ENCODE measurements around the gene NAGA.
"Not testable (repeated sequence)": the region's sequence is repeated elsewhere in the genome, so short reads cannot be mapped to it uniquely, and the experiment has no call there.

The NAGA gene

DNA sequence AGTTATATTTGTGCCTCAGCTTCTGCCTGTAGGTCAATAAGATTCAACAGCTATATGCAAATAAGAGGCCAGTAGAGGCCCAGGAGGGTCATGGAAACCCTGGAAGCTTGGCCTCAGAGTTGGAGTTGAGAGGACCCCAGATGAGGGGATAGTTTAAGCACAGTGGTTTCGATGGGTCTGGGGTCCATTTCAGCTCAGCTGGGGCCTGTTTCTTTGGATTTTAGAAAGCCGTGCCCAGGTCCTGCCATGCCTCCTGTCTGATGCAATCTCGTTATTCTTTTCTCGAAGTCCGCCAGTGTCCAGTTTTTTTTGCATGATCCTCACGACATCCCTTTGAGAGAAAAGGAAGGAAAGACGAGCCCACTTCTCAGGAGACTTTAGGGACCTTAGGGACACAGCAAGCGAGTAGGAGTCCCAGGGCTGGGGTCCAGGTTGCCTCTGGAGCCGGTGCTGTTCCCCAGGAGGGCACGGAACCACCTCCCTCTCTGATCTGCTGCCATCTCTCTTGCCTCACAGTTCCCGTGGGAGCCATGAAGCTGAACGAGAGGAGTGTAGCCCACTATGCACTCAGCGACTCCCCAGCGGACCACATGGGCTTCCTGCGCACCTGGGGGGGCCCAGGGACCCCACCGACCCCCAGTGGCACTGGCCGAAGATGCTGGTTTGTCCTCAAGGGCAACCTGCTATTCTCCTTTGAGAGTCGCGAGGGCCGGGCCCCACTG, 6.3 kb upstream of the NAGA start:
- DNase-seq (ENCODE audit: low read depth in 2 of 2, low spot score in 1 of 2) = no peak

- no peak for DNase-seq (ENCODE audit: low read depth in 2 of 2, low spot score in 1 of 2)
Measured at GRCh38 chr22:42074846-42075676, 4.4 kb upstream of the NAGA start.

DNA sequence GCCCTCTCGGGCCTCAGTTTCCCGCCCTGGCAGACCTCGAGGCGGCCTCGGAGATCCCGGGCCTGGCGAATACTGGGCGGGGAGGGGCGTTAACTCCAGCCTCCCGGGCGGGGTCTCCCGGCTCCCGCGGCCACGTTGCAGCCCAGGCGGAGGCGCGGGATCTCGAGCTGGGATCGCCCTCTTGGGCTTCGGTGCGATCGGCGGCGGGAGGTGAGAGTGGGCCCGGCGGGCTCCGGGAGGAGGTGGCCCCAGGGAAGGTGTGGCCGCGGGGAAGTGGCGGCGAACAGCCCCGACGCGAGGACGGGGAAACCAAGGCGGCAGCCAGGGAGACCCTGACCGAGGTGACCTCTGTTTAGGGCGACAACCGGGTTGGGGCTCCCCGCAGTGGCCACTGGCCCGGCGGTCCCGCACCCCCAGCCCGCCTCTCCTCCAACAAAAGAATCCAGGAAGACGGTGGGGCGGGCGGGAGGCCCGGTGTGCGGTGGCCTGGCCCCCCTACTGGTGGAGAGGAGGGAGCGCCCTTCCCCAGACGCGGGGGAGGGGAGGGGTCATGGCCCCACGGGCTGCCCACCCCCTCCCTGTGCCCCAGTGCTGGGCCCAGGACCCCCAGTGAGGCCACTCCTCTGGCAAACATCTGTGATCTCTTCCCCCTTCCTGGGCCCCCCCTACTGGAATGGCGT, 3.7 kb upstream of the NAGA start, which contains the start of gene PHETA2:
Gene PHETA2 (plus strand): TSS at position 117 of the 680 bp plus-strand sequence. CDS start 3,046 bp downstream, outside the sequence.
- peak in 1 of 2 donors; percentile 23 for DNase-seq (ENCODE audit: low read depth in 2 of 2, low spot score in 1 of 2)

DNA sequence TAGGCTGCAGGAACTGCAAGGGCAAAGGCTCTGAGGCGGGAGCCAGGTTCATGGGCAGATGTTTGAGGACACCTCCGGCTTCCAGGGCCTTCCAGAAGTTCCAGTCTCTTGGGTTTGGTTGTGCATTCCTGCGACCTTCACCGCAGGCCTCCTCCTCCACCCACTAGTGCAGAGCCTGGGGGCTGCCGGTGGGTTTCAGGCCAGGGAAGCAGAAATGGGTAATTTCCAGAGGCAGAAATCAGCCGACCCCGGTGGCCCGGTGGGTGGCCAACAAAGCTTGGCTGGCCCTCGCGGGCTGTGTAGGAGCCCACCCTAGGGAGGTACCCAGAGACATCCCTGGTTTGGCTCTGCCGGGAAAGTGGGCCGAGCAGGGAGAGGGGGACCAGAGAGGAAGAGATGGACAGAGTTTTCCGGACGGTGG, 3.0 kb upstream of the NAGA start:
- no peak for DNase-seq (ENCODE audit: low read depth in 2 of 2, low spot score in 1 of 2)

GRCh38 chr22:42072606-42073330, 2.2 kb upstream of the NAGA start:
- no peak for DNase-seq (ENCODE audit: low read depth in 2 of 2, low spot score in 1 of 2)

- not testable (repeated sequence) for DNase-seq (ENCODE audit: low read depth in 2 of 2, low spot score in 1 of 2)
Measured at GRCh38 chr22:42071508-42071907, 896 bp upstream of the NAGA start.

DNA sequence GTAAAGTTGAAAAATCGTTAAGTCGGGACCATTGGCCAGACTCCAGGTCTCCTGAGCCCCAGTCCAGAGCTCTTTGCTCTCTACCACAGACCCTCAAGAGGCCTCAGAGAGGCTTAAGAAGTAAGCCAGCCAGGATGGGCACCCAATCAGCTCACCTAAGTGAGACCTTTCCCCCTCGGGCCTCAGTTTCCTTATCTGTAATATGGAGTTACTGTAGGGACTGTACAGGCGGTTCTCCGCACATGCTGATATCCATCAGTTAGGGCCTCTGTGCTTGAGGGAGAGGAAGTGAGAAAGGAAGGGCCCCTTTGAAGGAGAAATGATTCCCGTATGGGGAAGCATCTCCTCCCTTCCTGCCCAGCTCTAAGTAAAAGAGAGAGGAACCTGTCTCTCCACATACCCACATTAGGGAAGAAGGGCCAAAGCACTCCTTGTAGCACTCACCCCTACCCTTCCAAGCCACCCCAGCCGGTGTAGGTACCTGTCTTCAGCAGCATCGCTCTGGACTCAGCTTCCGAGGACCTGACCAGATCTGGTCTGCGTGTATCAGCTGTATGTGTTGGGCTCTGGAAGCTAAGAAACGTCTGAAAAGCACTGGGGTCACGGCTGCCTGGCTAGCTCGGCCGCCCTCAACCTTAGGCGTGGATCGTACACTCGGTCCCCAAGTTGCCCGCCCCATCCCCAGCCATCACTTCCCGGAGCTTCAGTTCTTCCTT, 653 bp downstream of the NAGA start:
- DNase-seq (ENCODE audit: low read depth in 2 of 2, low spot score in 1 of 2) = no peak

GRCh38 chr22:42068291-42068690, 2.3 kb downstream of the NAGA start:
- no peak for DNase-seq (ENCODE audit: low read depth in 2 of 2, low spot score in 1 of 2)

DNA sequence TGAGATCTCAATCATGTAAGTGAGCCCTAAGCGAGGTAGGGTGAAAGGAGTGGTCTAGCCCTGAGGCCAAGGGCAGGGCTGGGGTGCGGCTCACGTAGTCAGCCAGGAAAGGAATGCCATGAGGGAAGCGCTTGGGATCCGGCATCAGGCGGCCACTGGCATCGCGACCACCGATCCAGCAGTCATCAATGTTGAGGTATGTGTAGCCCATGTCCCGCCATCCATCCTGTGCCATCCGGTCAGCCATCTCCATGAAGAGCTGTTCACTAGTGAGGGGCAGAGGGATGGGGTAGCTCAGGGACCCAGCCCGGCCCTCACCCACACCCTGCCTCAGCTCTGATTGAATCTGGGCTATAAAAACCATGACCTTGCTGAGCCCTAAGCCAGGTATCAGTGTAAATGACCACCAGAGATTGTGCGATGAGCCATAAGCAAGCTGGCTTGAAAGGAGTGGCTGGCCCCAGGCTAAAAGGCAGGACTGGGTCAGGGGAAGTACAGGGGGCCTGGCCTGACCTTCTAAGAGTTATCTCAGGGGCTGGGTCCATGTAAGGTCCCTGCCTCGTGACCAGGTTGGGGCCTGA, 2.9 kb downstream of the NAGA start:
- DNase-seq (ENCODE audit: low read depth in 2 of 2, low spot score in 1 of 2) = no peak

- no peak for DNase-seq (ENCODE audit: low read depth in 2 of 2, low spot score in 1 of 2)
Measured at GRCh38 chr22:42066937-42067336, 3.7 kb downstream of the NAGA start.

DNA sequence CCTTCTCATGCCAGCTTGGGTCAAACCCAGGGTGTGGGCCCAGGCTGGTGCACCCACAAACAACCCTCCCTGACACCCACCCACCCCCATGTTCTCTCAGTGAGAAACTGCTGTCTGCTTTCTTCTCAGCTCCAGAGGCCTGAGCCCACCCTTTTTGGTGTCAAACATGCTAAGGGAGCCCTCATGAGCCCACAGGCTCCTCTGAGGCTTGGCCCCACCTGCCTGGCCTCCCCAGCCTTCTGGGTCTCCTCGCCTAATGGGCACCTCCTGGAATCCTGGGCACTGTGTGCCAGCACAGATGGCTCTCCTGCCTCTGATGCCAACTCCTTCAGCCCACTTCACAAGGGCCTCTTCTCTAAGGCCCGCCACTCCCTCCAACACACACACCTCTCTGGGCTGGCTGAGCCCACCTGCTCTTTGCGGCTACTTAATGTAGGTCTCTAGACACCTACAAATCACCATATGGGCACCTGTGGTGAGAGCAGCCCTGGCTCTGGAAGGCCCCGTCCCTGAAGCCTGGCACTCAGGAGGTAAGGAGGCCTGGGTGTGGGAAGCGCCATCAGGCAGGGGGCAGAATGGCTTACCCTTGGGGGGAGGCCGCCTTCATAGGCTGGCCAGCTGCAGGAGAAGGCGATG, 4.4 kb downstream of the NAGA start:
- no peak for DNase-seq (ENCODE audit: low read depth in 2 of 2, low spot score in 1 of 2)

DNA sequence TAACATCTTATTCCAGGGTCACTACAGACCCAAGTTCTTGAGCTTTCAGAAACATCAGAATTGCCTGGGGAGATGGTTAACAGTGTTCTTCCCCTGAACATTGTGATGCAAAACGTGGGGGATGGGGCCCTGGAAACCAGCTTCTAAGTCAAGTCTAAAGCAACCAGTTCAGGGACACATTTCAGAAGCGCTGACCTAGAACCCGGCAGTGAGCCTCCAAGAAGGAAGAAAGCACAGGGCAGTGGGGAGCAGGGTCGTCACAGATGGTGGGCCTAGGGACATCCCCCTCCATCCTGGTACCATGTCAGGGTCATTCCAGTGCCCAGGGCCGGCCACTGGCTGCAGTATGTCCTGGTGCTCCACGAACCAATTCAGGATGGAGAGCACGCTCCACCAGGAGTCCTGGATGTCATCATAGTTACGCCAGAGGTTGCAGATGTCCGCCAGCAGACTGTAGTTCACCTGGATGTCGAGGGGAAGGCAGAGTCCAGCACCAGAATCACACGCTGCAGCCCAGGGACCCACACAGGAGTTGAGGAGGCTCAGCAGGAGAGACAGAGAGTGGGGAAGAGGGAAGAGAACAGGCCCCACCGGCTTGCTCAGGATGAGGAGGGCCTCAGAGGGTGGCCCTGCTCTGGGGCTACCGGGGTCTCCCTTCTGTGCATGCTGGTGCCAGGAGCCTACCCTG, 5.0 kb downstream of the NAGA start:
- no peak for DNase-seq (ENCODE audit: low read depth in 2 of 2, low spot score in 1 of 2)

DNA sequence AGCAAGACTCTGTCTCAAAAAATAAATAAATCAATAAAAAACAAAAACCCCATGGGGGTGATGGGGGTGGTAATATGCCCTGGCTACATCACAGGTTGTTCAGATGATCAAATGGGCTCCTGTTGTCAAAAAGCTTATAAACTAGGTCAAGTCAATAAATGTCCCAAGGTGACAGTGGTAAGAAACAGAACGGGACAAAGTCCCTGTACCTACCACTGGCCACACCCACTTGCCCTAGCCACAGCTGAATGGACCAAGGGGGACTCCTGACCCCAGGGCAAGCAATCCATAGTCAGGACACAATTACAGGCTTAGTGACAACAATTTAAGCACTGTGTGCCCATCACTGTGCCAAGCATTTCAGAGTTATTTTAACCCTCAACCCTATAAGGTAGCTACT, 6.0 kb downstream of the NAGA start:
- no peak for DNase-seq (ENCODE audit: low read depth in 2 of 2, low spot score in 1 of 2)

DNA sequence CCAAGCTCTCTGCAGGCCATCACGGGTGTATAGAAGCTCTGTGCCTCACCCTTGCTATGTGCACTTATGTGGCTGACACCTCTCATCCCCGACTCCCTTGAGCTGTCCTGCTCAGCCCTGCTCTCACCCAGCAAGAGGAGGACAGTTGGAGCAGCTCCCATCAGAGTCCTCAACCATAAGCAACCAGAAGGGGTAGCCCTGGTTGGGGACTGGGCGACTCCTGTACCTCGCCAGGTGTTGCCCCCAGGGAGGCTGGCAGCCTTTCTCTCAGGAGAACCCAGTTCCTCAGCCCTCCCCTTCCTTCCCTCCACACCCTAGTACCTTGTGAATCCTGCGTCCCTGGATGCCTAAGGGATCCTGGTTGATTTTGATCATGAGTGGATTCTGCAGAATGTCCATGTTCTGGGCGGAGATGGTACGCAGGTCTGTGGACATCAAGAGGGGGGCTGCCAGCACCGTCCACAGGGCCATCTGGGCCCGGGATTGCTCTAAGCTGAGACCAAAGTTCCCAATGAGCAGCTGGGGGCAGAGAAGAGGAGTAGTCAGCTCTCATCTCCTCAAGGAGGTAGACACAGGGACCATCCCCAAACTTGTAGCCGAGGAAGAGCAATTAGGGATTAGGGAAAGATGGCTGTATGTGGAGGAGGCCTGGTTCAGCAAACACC, 8.0 kb downstream of the NAGA start:
- DNase-seq (ENCODE audit: low read depth in 2 of 2, low spot score in 1 of 2) = no peak

DNA sequence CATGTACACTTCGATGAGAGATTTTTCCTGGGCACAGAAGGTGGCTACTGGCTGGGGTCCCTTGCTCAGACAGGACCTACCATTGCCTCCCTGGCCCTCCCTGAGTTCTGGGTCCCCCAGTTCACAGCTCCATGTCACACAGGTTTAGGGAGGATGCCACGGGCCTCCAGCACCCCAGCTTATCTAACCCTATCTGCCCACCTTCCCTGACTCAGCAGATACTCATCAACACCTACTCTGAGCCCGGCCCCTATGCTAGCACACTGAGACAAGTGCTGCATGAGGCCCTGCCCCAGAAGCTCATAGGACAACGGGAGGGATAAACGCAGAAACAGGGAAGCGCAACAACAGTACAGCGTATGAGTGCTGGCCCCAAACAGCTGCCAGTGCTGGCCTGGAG, 9.6 kb downstream of the NAGA start:
- DNase-seq (ENCODE audit: low read depth in 2 of 2, low spot score in 1 of 2) = no peak

DNA sequence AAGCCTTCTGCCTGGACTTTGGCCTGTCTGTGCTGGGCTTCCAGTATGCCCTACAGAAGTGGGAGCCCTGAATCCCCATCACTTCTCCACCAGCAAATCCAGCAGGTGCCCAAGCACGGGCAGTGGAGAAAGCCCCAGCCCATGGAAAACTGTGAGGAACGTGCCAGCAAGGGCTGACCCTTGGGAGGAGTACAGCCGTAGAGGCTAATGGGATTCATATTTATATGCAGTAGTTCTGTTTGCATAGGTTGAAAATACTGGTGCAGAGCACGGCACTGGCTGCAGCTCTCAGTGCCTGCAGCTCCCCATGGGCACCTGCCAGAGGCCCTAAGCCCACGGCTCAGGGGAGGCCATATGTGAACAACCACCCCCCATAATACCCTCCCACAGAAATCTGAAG, 10.1 kb downstream of the NAGA start:
- DNase-seq (ENCODE audit: low read depth in 2 of 2, low spot score in 1 of 2) = no peak

GRCh38 chr22:42056757-42057511, 13.7 kb downstream of the NAGA start:
- no peak for DNase-seq (ENCODE audit: low read depth in 2 of 2, low spot score in 1 of 2)

GRCh38 chr22:42052765-42053164, 17.8 kb downstream of the NAGA start:
- no peak for DNase-seq (ENCODE audit: low read depth in 2 of 2, low spot score in 1 of 2)
